GM23338 (cell line): ENCODE results near the gene GNAO1. TPM values are rescaled to one million over a fixed set of nuclear protein-coding genes. Genes with fewer than 3 reads are reported as not detected.

Experiments
- ATAC-seq: fragments of 200-7000 bp; cut with Tn5 transposase; 3 replicates; pipeline ENCODE4 v1.9.1; 2020
- DNase-seq: peaks from one replicate; pipeline ENCODE4 v3.0.0-alpha.2; 2015; ENCODE audit warnings: low spot score
- H2AFZ ChIP-seq: fragments of 200-600 bp; sonication (generic); 2 replicates; pipeline ENCODE4 v1.8.0; 2016; ENCODE audit warnings: antibody characterized with exemption, mild to moderate bottlenecking, moderate library complexity
- H3F3A ChIP-seq: fragments of 200-600 bp; sonication (generic); replicated peaks from 2 replicates; pipeline ENCODE4 v1.8.0; 2017; ENCODE audit warnings: antibody characterized with exemption, mixed run types, low read depth
- H3K27ac ChIP-seq: fragments of 200-600 bp; sonication (generic); 2 replicates; pipeline ENCODE4 v1.6.1; 2016; ENCODE audit warnings: low read depth
- H3K27me3 ChIP-seq: fragments of 200-600 bp; sonication (generic); 2 replicates; pipeline ENCODE4 v1.8.0; 2016; ENCODE audit warnings: mild to moderate bottlenecking, mixed run types, moderate library complexity; ENCODE audit not compliant: insufficient read depth
- H3K36me3 ChIP-seq: fragments of 200-600 bp; sonication (generic); 2 replicates; pipeline ENCODE4 v1.8.0; 2016; ENCODE audit warnings: mild to moderate bottlenecking; ENCODE audit not compliant: insufficient read depth
- H3K4me1 ChIP-seq: fragments of 200-600 bp; sonication (generic); 2 replicates; pipeline ENCODE4 v1.8.0; 2016; ENCODE audit warnings: mild to moderate bottlenecking, moderate library complexity; ENCODE audit not compliant: insufficient read depth
- H3K4me2 ChIP-seq: fragments of 200-600 bp; sonication (generic); 2 replicates; pipeline ENCODE4 v1.7.1; 2017; ENCODE audit warnings: mixed run types
- H3K4me3 ChIP-seq: fragments of 200-600 bp; sonication (generic); 2 replicates; pipeline ENCODE4 v1.6.1; 2016; ENCODE audit warnings: mixed run types
- H3K79me2 ChIP-seq: fragments of 200-600 bp; sonication (generic); replicated peaks from 2 replicates; pipeline ENCODE4 v1.8.0; 2017; ENCODE audit warnings: mild to moderate bottlenecking; ENCODE audit not compliant: insufficient read depth
- H3K9me2 ChIP-seq: fragments of 200-600 bp; sonication (generic); 2 replicates; pipeline ENCODE4 v1.8.0; 2017; ENCODE audit not compliant: insufficient read depth
- H4K20me1 ChIP-seq: fragments of 200-600 bp; sonication (generic); replicated peaks from 2 replicates; pipeline ENCODE4 v1.8.0; 2017; ENCODE audit warnings: mild to moderate bottlenecking; ENCODE audit not compliant: insufficient read depth
- H3K27ac Mint-ChIP-seq: 2 replicates; pipeline ENCODE4 v1.8.0; 2020; ENCODE audit warnings: inconsistent platforms, mild to moderate bottlenecking, moderate library complexity, mixed read lengths
- H3K27me3 Mint-ChIP-seq: 3 replicates; pipeline ENCODE4 v1.8.0; 2022; ENCODE audit warnings: low read depth, mild to moderate bottlenecking, moderate library complexity, mixed read lengths, inconsistent platforms; ENCODE audit not compliant: insufficient read depth, poor library complexity
- H3K36me3 Mint-ChIP-seq: 3 replicates; pipeline ENCODE4 v1.8.0; 2021; ENCODE audit warnings: low read depth, mild to moderate bottlenecking, inconsistent platforms, moderate library complexity, mixed read lengths
- H3K4me1 Mint-ChIP-seq: 3 replicates; pipeline ENCODE4 v1.8.0; 2020; ENCODE audit warnings: mild to moderate bottlenecking, inconsistent platforms, mixed read lengths
- H3K4me3 Mint-ChIP-seq: 3 replicates; pipeline ENCODE4 v1.8.0; 2021; ENCODE audit warnings: moderate library complexity, mild to moderate bottlenecking, inconsistent platforms, mixed read lengths
- H3K9me3 Mint-ChIP-seq: 3 replicates; pipeline ENCODE4 v1.8.0; 2020; ENCODE audit warnings: moderate library complexity, mild to moderate bottlenecking, inconsistent platforms, mixed read lengths
- CTCF ChIP-seq, 2 experiments: fragments of 200-600 bp in 1 of 2; sonication (generic) in 1 of 2; conservative IDR thresholded peaks; 2 replicates each; pipeline versions ENCODE4 v1.5.1 to v1.6.1; 2016 to 2017; ENCODE audit warnings: antibody characterized with exemption in 2 of 2, low read depth in 2 of 2, mild to moderate bottlenecking in 2 of 2, moderate library complexity in 1 of 2
- EZH2 ChIP-seq: fragments of 200-600 bp; sonication (generic); IDR thresholded peaks from one replicate; pipeline ENCODE4 v1.8.0; 2017; ENCODE audit warnings: antibody characterized with exemption, mild to moderate bottlenecking, low read depth; ENCODE audit not compliant: unreplicated experiment
- STAT1 ChIP-seq: IDR thresholded peaks from one replicate; pipeline ENCODE4 v1.6.1; 2016; ENCODE audit warnings: antibody characterized with exemption; ENCODE audit not compliant: unreplicated experiment
- ZNF462 ChIP-seq: fragments of 250-450 bp; sonication (Bioruptor Pico); IDR thresholded peaks from 2 replicates; pipeline ENCODE4 v1.5.0; 2020; ENCODE audit warnings: mild to moderate bottlenecking, moderate library complexity
- polyA plus RNA-seq: library from polyadenylated mRNA; unstranded; fragments of >200 nt; fragmentation: Nextera tagmentation; extraction: Ambion mirVana; gene quantifications from 2 replicates; pipeline ENCODE4 v1.2.1, GENCODE V29; 2016
- total RNA-seq: library from RNA; depleted of rRNA; stranded (reverse); fragments of >200 nt; shearing (Covaris generic); gene quantifications from 2 replicates; pipeline ENCODE4 v1.2.3, GENCODE V29; 2014

Gene GNAO1
- total and polyA plus RNA-seq, 2 experiments from 2014 or later: 6.5 to 24.8 TPM

- TF ChIP-seq ZNF462 (no peak), STAT1 (no peak)
Observed at GRCh38 chr16:56334761-56335160, 143.5 kb downstream of the GNAO1 start (continued).

GRCh38 chr16:56336071-56336688 lies 144.9 kb downstream of the GNAO1 start:
- Histone ChIP-seq H3K36me3 (no peaks in the 10 kb centered on the region), H2AFZ (no peak overlapping the region), H3K9me2 (no peaks in the 10 kb centered on the region), H3F3A (no peaks in the 10 kb centered on the region), H3K4me2 (no peak overlapping the region), H3K4me1 (no peaks in the 10 kb centered on the region), H4K20me1 (no peaks in the 10 kb centered on the region), H3K27ac (no peak overlapping the region), H3K4me3 (no peak overlapping the region), H3K27me3 (no peaks in the 10 kb centered on the region), H3K79me2 (no peaks in the 10 kb centered on the region)
- Mint-ChIP-seq H3K27ac (no peak overlapping the region), H3K9me3 (no peaks in the 10 kb centered on the region), H3K4me1 (no peaks in the 10 kb centered on the region), H3K4me3 (no peak overlapping the region), H3K36me3 (peaks cover 3% of the 10 kb centered on the region; the same call in 1 of the 3 replicates), H3K27me3 (peaks cover 8% of the 10 kb centered on the region)
- peak in 1 of 2 experiments; percentile 18; a peak in 2 of 4 replicates for TF ChIP-seq CTCF (conservative IDR thresholded peaks at IDR 0.05; ENCODE audit: low read depth in 2 of 2)
- TF ChIP-seq EZH2: no peak
- DNase-seq (no peak), ATAC-seq (no peak)
